ENCODE measurements around the gene PRKCZ.

The PRKCZ gene

DNA sequence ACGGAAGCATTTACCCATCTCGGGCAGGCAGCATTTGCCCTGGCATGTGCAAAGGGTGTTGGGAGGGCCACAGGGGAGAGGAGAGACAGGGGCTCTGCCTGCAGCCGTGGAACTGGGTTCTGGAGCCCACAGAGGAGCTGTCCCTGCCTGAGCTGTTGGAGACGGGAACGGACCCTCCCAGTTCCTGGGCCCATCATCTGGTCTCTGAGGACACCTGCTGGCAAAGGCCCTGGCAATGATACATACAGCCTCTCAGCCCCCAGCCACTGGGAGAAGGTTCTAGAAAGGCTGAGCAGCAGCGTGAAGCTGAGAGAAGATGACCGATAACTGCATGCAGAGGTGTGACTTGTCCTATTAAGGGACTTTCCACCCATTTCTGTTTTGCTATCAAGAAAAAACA is 113.0 kb downstream of the PRKCZ start:
- DNase-seq = no peak

DNA sequence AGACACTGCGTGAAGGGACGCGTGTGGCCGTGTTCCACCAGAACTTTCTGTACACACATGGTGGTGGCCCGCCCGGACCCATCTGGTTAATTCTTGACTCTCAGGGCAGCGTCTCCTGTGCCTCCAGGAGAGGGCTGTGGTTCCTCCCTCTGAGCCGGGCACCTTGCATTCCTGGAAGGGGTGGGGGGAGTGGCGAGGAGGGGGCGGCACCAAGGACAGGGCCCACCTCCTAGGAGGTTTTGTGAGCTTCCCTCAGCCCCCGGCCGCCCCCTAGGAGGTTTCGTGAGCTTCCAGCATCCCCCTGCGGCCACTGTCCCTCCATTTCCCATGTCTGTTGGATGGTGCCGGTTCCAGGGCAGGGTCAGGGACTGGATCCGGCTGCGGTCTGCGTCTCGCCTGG is 115.4 kb downstream of the PRKCZ start:
- DNase-seq = no peak

DNA sequence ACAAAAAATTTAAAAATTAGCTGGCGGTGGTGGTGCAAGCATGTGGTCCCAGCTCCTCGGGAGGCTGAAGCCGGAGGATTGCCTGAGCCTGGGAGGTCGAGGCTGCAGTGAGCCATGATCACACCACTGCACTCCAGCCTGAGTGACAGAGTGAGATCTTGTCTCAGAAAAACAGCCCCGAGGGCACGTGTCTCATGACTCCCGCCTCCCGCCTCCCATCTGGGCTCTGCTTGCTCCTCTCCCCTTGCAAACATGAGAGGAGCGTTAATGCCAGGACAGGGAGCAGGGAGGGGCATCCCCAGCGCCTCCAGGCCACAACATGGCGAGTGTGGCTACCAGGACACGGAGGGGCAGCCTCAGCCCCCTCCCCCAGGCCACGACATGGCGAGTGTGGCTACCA is 116.0 kb downstream of the PRKCZ start:
- DNase-seq = no peak

DNA sequence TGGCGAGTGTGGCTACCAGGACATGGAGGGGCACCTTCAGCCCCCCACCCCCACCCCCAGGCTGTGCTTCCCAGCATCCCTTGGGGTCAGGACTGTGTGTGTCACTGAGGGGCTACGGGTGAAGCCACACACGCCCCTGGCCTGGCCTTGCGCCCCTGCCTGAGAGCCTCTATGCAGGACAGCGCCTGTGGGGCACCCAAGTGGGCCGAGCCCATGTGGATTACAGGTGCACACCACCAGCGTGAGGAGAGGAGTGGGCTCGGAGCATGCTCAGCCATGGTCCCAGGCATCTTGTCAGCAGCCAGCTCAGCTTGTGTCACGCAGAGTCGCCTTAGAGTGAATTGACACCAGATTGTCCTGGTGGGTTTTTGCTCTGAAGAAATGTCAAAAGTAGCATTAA is 116.5 kb downstream of the PRKCZ start:
- no peak for DNase-seq

DNA sequence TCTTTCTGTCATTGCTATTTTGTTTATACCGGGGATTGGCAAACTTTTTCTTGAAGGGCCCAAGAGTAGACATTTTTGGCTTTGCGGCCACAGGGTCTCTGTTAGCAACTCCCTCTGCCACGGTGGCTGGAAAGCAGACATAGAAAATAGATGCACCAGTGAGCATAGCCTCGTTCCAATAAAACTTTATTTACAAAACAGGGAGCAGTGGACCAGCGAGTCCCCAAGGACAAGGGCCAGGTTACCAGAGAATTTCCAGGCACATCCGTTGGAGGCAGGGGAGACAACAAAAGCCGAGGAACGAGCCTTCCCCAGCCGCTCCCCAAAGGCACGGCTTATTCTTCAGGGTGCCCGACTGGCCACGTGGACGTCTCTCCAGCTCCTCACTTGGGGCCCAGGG is 117.9 kb downstream of the PRKCZ start:
- DNase-seq = no peak

GRCh38 chr1:2168535-2168934 is 118.3 kb downstream of the PRKCZ start:
- no peak for DNase-seq

GRCh38 chr1:2169200-2169836 is 119.1 kb downstream of the PRKCZ start:
- no peak for DNase-seq

DNA sequence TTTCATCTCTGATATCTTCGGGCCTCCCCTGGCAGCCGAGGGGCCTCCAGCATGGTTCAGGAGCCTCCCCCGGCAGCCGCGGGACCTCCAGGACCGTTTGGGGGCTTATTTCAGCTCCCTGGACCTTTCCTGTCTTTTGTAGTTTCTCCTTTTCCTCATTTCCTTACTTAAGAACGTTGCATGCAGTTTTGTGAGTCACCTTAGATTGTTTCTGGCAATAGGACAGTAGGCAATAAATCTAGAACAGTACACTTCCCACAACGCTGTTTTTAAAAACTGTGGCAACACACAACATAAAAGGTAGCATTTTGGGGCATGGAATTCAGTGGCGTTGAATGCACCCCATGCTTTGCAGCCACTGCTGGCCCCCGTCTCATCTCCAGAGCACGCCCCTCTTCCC is 120.0 kb downstream of the PRKCZ start:
- DNase-seq = no peak

DNA sequence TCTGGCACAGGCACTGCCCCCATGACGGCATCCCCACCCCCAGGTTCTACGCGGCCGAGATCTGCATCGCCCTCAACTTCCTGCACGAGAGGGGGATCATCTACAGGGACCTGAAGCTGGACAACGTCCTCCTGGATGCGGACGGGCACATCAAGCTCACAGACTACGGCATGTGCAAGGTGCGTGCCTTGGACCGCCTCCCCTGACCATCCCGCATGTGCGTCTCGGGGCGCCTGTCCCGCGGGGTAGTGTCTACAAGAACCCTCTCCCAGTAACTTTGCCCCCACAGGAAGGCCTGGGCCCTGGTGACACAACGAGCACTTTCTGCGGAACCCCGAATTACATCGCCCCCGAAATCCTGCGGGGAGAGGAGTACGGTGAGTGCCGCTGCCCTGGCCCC is 121.8 kb downstream of the PRKCZ start:
- DNase-seq = no peak

GRCh38 chr1:2172551-2173146 is 122.4 kb downstream of the PRKCZ start:
- DNase-seq = no peak

DNA sequence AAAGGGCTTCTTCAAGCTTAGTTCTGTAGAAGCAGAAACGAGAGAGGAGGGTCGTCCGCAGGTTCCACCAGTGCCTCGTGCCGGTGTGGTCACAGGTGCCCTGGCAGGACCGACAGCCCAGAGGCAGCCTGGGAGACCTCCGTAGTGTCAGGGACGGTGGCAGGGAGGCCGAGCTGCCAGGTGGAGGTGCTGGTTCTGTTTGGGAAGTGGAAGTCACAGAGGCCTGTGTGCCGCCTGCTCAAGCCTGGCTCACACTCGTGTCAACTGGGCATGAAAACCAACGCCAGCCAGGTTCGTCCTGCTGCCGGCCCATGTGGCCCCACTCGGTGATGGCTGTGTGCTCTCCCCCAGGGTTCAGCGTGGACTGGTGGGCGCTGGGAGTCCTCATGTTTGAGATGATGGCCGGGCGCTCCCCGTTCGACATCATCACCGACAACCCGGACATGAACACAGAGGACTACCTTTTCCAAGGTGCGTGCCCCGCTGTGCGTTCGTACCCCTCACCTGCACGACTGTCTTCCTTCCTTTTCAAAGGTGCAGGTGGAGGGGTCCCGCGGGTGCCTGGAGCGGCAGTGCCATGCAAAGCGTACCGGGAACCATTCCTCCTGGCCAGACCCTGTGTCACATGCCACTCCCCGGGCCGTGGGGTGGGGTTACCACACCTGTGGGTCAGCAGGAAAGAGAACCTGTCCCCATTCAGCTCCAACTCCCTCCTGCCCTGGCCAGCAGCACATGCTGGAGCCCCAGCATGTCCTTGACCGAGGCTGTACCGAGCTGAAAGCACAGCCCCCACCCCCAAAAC is 123.5 kb downstream of the PRKCZ start:
- no peak for DNase-seq

- DNase-seq = peak; percentile 21
Measured at GRCh38 chr1:2174348-2175054, 124.3 kb downstream of the PRKCZ start.

- DNase-seq = no peak
Measured at GRCh38 chr1:2175055-2175414, 124.8 kb downstream of the PRKCZ start.

- DNase-seq = no peak
Measured at GRCh38 chr1:2175681-2176454, 125.7 kb downstream of the PRKCZ start.

- no peak for DNase-seq
Measured at GRCh38 chr1:2176615-2177014, 126.4 kb downstream of the PRKCZ start.

GRCh38 chr1:2177541-2177940 is 127.3 kb downstream of the PRKCZ start:
- no peak for DNase-seq

DNA sequence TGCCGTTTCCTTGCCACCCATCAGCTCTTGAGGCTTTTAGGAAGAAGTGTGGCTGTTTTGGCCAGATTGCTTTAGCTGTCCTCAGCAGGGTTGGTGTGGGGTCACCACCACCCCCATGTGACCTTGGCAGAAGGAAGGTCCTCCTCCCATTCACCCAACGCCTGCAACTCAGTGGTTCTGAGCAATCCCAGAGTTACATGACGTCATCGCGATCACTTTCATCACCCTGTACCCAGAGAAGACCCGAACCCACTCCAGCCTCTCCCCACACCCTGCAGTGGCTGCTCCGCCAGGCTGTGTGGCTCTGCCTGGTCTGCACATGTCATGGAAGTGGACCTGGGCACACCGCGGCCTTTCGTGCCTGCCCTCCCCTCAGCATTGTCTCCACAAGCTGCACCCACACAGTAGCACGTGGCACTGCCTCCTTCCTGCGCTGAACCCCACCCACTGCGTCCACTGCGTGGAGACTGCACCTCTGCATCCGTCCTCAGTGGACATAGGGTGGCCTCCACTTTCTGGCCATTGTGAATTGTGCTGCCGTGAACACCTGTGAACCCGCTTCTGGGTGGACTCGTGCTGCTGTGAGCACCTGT is 127.8 kb downstream of the PRKCZ start:
- no peak for DNase-seq

- DNase-seq = no peak
Measured at GRCh38 chr1:2178875-2179274, 128.7 kb downstream of the PRKCZ start.

- DNase-seq = peak; percentile 30
Measured at GRCh38 chr1:2179283-2180013, 129.2 kb downstream of the PRKCZ start.

DNA sequence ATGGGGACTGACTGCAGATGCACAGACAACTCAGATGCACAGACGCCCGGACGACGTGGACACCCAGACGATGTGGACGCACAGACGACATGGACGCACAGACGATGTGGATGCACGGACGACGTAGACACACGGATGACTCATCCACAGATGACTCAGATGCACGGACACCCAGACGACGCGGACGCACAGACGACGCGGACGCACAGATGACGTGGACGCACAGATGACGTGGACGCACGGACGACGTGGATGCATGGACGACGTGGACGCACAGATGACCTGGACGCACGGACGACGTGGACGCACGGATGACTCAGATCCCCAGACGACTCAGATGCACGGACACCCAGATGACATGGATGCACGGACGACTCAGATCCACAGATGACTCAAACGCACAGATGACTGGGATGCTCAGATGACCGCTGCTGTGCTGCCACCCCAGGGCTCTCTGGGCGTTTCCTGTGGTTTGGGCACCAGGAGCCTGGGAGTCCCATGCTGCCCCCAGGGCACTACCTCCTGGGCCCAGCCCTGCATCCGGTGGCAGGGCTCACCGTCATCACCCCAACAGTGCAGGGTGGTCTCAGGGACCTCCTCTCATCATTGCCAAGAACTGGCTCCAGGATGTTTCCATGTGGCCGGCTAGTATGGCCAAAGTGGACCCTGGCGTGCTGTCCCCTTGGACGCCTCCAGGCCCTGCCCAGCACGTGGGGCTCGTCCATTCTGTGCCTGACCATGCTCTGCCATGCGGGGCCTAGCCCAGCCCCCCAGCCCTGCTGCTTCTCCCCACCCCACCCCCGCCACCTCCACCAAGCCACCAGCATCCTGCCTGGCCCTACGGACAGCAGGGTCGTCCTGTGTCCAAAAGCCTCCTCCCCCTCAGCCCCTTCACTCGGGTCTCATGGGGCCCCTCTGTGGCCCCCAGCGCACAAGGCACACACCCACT is 130.4 kb downstream of the PRKCZ start:
- no peak for DNase-seq

GRCh38 chr1:2181271-2181670 is 131.1 kb downstream of the PRKCZ start:
- DNase-seq = no peak
